K562 (cell line): ENCODE results near the gene TRAPPC12. TPM values are rescaled to one million over a fixed set of nuclear protein-coding genes. Genes with fewer than 3 reads are reported as not detected.
A peak's percentile ranks its signal among the peaks of the same experiment; 100 is the strongest.

Source experiments
- ATAC-seq: fragments of 200-7000 bp; cut with Tn5 transposase; 3 replicates; pipeline ENCODE4 v1.9.1; 2020; ENCODE audit warnings: moderate library complexity
- BruUV-seq: library from RNA; stranded (reverse); fragments of 400-500 nt; replicated peaks from 2 replicates; lab custom pipeline; 2021; lab: Mats Ljungman, UMichigan
- CTCF ChIA-PET: fragments of 300-600 bp; formaldehyde crosslinking; extraction: SDS; loops from one replicate; lab custom pipeline; 2021; ENCODE audit warnings: low intra/inter-chr PET ratio; lab: Yijun Ruan, JAX
- POLR2A ChIA-PET: fragments of 300-600, 350-650 bp; sonication (Branson Sonifier 250); formaldehyde crosslinking; extraction: SDS; loops from one replicate; lab custom pipeline; 2021; ENCODE audit warnings: antibody characterized with exemption, inconsistent platforms; lab: Yijun Ruan, JAX
- DNase-seq, 4 experiments: peaks; one replicate each; pipeline versions ENCODE4 v3.0.0 to v3.0.0-alpha.2; 2011 to 2018; ENCODE audit warnings: low spot score in 3 of 4, mixed read lengths in 3 of 4; ENCODE audit errors: extremely low read depth in 1 of 4
- FAIRE-seq: peaks from 2 replicates; lab custom pipeline; 2011; peaks lifted over from hg19 to GRCh38; lab: Jason Lieb, UNC
- H2AFZ ChIP-seq: 2 replicates; pipeline ENCODE4 v1.6.0; 2011; ENCODE audit warnings: low read depth, low read length, control low read depth, inconsistent platforms
- H3K27ac ChIP-seq: fragments of 200-600 bp; 3 replicates; pipeline ENCODE4 v1.8.0; 2011; ENCODE audit warnings: low read depth, mild to moderate bottlenecking, control low read depth, inconsistent platforms, low read length, moderate library complexity, mixed read lengths; ENCODE audit errors: extremely low read depth
- H3K27me3 ChIP-seq, 2 experiments: fragments of 300-600 bp in 1 of 2; 2 replicates in 1 of 2; 3 replicates in 1 of 2; pipeline versions ENCODE4 v1.6.0 to v1.8.0; 2011; ENCODE audit warnings: inconsistent platforms in 2 of 2, low read length in 2 of 2, mild to moderate bottlenecking in 1 of 2, mixed read lengths in 1 of 2, moderate library complexity in 1 of 2; ENCODE audit not compliant: control insufficient read depth in 2 of 2, insufficient read depth in 2 of 2
- H3K36me3 ChIP-seq: fragments of 300-600 bp; 3 replicates; pipeline ENCODE4 v1.8.0; 2011; ENCODE audit warnings: mild to moderate bottlenecking, low read length, inconsistent platforms; ENCODE audit not compliant: control insufficient read depth, insufficient read depth
- H3K4me1 ChIP-seq, 2 experiments: fragments of 200-600 bp in 1 of 2; replicated peaks in 1 of 2; 2 replicates in 1 of 2; 3 replicates in 1 of 2; pipeline versions ENCODE4 v1.5.1 to v1.8.0; 2011; ENCODE audit warnings: inconsistent platforms in 2 of 2, low read length in 2 of 2, mild to moderate bottlenecking in 1 of 2, mixed read lengths in 1 of 2, moderate library complexity in 1 of 2; ENCODE audit not compliant: control insufficient read depth in 2 of 2, insufficient read depth in 2 of 2
- H3K4me2 ChIP-seq: 2 replicates; pipeline ENCODE4 v1.6.1; 2011; ENCODE audit warnings: low read length, control low read depth, inconsistent platforms, mixed read lengths; ENCODE audit not compliant: insufficient read depth
- H3K4me3 ChIP-seq: fragments of 200-600 bp; sonication (generic), shearing (Covaris generic); 2 replicates; pipeline ENCODE4 v1.5.1; 2016; ENCODE audit warnings: control low read depth, inconsistent platforms
- H3K79me2 ChIP-seq: fragments of 200-600 bp; 3 replicates; pipeline ENCODE4 v1.8.0; 2011; ENCODE audit warnings: low read length, inconsistent platforms; ENCODE audit not compliant: control insufficient read depth, insufficient read depth
- H3K9ac ChIP-seq, 2 experiments: 2 replicates each; pipeline versions ENCODE4 v1.6.0 to v1.6.1; 2011; ENCODE audit warnings: low read depth in 2 of 2, low read length in 2 of 2, control low read depth in 1 of 2, inconsistent platforms in 1 of 2, mild to moderate bottlenecking in 1 of 2, mixed read lengths in 1 of 2; ENCODE audit not compliant: insufficient read depth in 1 of 2
- H3K9me1 ChIP-seq: one replicate; pipeline ENCODE4 v1.6.0; 2011; ENCODE audit warnings: inconsistent platforms, mild to moderate bottlenecking, low read length, moderate library complexity; ENCODE audit not compliant: control insufficient read depth, insufficient read depth
- H3K9me3 ChIP-seq: replicated peaks from 2 replicates; pipeline ENCODE4 v1.5.1; 2011; ENCODE audit warnings: low read depth, low read length, inconsistent platforms; ENCODE audit not compliant: control insufficient read depth, insufficient read depth
- H4K20me1 ChIP-seq: replicated peaks from 2 replicates; pipeline ENCODE4 v1.6.1; 2011; ENCODE audit warnings: low read length, inconsistent platforms, mixed read lengths; ENCODE audit not compliant: control insufficient read depth, insufficient read depth
- CTCF ChIP-seq, 3 experiments: IDR thresholded peaks in 2 of 3; conservative IDR thresholded peaks in 1 of 3; 2 replicates each; pipeline ENCODE4 v1.5.1; 2011 to 2012; ENCODE audit warnings: low read length in 3 of 3, mild to moderate bottlenecking in 3 of 3, control low read depth in 2 of 3, improper control_type of control experiment in 1 of 3, inconsistent platforms in 1 of 3, low read depth in 1 of 3, mixed read lengths in 1 of 3, moderate library complexity in 1 of 3; ENCODE audit not compliant: insufficient read depth in 2 of 3
- ZBTB33 ChIP-seq: sonication (generic); formaldehyde crosslinking; IDR thresholded peaks from 2 replicates; pipeline ENCODE4 v1.8.1; 2023; ENCODE audit warnings: mild to moderate bottlenecking, missing genetic modification reagents
- ZNF668 ChIP-seq: fragments of 250-450 bp; sonication (Bioruptor Pico); IDR thresholded peaks from 2 replicates; pipeline ENCODE4 v1.8.0; 2022; ENCODE audit warnings: mild to moderate bottlenecking, inconsistent platforms
- WGBS: fragments of 100-300 bp; shearing (Covaris generic); methylation state at CpG from one replicate; pipeline ENCODE4 v1.1.6; 2016; ENCODE audit warnings: low coverage, mixed read lengths; ENCODE audit not compliant: insufficient coverage; ENCODE audit errors: missing lambda C conversion rate; 5-methylcytosine and 5-hydroxymethylcytosine counted together
- in situ Hi-C: fragments of 300-500 bp; cut with MboI; formaldehyde crosslinking; loops from 4 replicates; pipeline ENCODE4 v1.15.0; 2018; ENCODE audit warnings: inconsistent platforms, mixed read lengths
- intact Hi-C: fragments of 100-400 bp; cut with micrococcal nuclease; formaldehyde crosslinking; loops from 2 replicates; pipeline ENCODE4 v1.14.2; 2022
- polyA plus RNA-seq, 8 experiments: library from polyadenylated mRNA; depleted of rRNA in 4 of 8; stranded (reverse) in 5 of 8; unstranded in 3 of 8; fragments of >200 nt; fragmentation: Nextera tagmentation in 2 of 8; fragmentation: Illumina TruSeq in 1 of 8; extraction: Ambion mirVana in 2 of 8; extraction: Trizol in 1 of 8; gene quantifications; 2 replicates each; pipeline versions ENCODE4 v1.2.1 to v1.2.3, GENCODE V29; 2011 to 2014; ENCODE audit warnings: inconsistent platforms in 1 of 8, missing spikeins in 1 of 8
- total RNA-seq, 7 experiments: library from RNA; depleted of rRNA in 6 of 7; stranded (reverse); fragments of >200 nt in 6 of 7; fragmentation: Illumina TruSeq in 2 of 7; extraction: Trizol in 2 of 7; gene quantifications; 2 replicates each; pipeline versions ENCODE4 v1.2.1 to v1.2.3, GENCODE V29; 2011 to 2021; ENCODE audit warnings: low replicate concordance in 1 of 7

TRAPPC12 gene
- total and polyA plus RNA-seq, 9 of the 15 experiments (the other 6 are each of a cell fraction or from before 2014, with no cell fraction given): 8.0 to 75.2 (median 39.1) TPM

GRCh38 chr2:3443506-3444084 is 64.1 kb downstream of the TRAPPC12 start:
- intact Hi-C loops (no loop called here), in situ Hi-C loops (no loop called here)
- peaks cover 3% of the 10 kb centered on the region; the same call in 1 of the 3 replicates for H3K79me2 ChIP-seq
- H3K9me1 ChIP-seq: no peaks in the 10 kb centered on the region
- ATAC-seq (peak; percentile 59), DNase-seq (no peak), FAIRE-seq (no peak)
- H2AFZ ChIP-seq: no peak overlapping the region
- H3K9ac ChIP-seq: no peak overlapping the region
- TF ChIP-seq ZNF668 (CRISPR knock-in tag) (no peak), ZBTB33 (CRISPR knock-in tag) (peak; percentile 90), CTCF (IDR thresholded peaks at IDR 0.05 in 2 of 3, conservative IDR thresholded peaks at IDR 0.05 in 1 of 3; ENCODE audit: insufficient read depth in 2 of 3, low read depth in 1 of 3, low read length in 3 of 3) (peak; percentile 9 to 80 (median 12); a peak in 3 of 6 replicates)
- no peak overlapping the region for H3K4me2 ChIP-seq
- H3K9me3 ChIP-seq: no peaks in the 10 kb centered on the region
- WGBS: 92% methylated on average over 17 of the region's 18 CpGs
- no peaks in the 10 kb centered on the region for H4K20me1 ChIP-seq
- H3K4me1 ChIP-seq: peaks cover 0 to 3% of the 10 kb centered on the region in 2 experiments; a peak in 2 of 5 replicates
- BruUV-seq: no TSS peak
- no peak overlapping the region for H3K4me3 ChIP-seq
- H3K27ac ChIP-seq: no peak overlapping the region
- H3K36me3 ChIP-seq: peaks cover 50% of the 10 kb centered on the region
- H3K27me3 ChIP-seq: no peaks in the 10 kb centered on the region
- ChIA-PET POLR2A (interaction anchor here (1.0 to 1.2 kb wide), 2 partner anchors 18 to 66 kb away, joined by 3 read pairs; partner anchors contain the start of gene EIPR1), CTCF (no interaction called here)
